HG02970 (cell line): Measurements from ENCODE around the gene CUEDC2.
"Not testable (repeated sequence)": the region's sequence is repeated elsewhere in the genome, so short reads cannot be mapped to it uniquely, and the experiment has no call there.

Experiments
- ATAC-seq: cut with Tn5 transposase; IDR thresholded peaks from one replicate; pipeline ENCODE4 v1.9.1; 2021; ENCODE audit warnings: mild to moderate bottlenecking, moderate library complexity, moderate number of reproducible peaks; ENCODE audit not compliant: unreplicated experiment, low FRiP score

CUEDC2 gene

GRCh38 chr10:102455893-102456471 lies 23.6 kb upstream of the CUEDC2 start:
- ATAC-seq: no peak

DNA sequence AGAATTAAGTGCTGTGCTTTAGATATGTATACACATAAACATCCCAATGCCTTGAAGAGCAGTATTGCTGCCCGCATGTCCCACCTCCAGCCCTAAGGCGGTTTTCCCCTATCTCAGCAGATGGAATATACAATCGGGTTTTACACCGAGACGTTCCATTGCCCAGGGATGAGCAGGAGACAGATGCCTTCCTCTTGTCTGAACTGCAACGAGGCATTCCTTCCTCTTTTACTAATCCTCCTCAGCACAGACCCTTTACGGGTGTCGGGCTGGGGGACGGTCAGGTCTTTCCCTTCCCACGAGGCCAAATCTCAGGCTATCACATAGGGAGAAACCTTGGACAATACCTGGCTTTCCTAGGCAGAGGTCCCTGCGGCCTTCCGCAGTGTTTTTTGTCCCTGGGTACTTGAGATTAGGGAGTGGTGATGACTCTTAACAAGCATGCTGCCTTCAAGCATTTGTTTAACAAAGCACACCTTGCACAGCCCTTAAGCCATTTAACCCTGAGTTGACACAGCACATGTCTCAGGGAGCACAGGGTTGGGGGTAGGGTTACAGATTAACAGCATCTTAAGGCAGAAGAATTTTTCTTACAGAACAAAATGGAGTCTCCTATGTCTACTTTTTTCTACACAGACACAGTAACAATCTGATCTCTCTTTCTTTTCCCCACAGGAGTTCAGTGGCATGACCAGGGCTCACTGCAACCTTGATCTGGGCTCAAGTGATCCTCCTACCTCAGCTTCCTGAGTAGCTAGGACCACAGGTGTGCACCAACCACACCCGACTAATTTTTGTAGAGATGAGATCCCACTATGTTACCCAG lies 22.5 kb upstream of the CUEDC2 start:
- ATAC-seq: not testable (repeated sequence)

GRCh38 chr10:102453502-102453901 lies 21.1 kb upstream of the CUEDC2 start:
- ATAC-seq: no peak

- no peak for ATAC-seq
Observed at GRCh38 chr10:102452672-102453340, 20.4 kb upstream of the CUEDC2 start.

DNA sequence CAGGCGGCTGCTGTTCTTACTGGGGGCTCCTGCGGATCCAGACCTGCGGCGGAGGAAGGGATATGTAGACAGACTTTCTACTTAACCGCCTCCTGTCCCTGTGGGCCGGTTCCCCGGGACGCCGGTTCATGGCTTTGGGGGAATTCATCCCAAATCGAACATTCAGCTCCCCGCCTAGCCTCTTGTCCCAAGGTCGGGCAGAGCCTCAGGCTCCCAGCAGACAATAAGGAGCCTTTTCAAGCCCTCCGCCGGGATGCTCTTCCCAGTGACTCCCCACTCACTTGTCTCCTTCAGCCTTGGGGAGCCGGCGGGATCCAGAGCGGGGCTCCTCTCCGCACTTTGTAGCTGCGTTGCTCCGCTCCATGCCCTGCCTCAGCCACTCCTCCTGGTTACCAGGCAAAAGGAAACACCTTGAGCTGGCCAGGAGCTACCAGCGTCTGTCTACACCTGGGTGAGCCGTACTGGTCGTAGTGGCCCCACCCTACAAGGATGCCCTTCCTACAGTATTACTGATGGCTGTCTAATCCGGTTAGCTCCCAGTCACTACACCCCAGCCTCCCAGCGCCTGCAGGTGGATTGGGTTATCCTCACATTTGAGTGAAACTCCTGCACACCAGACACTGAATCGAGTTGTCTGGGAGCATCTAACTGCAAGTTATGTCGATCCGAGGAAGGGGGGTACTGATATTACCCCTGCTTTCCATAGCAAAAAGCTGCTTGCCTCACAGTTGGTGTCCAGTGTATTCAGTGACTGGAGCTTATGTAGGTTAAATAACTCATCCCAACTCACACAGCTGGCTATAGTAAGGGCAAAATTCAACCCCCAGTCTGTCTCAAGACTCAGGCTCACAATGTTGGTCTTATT lies 19.0 kb upstream of the CUEDC2 start, which contains the start of gene C10orf95:
C10orf95 (minus strand) TSS at position 439 of the 865 bp plus-strand sequence. CDS start 450 bp downstream, outside the sequence.
- no peak for ATAC-seq

GRCh38 chr10:102450374-102451104 lies 18.2 kb upstream of the CUEDC2 start:
- ATAC-seq: peak; percentile 80

GRCh38 chr10:102450124-102450373 lies 17.7 kb upstream of the CUEDC2 start:
- peak; percentile 15 for ATAC-seq

- ATAC-seq: peak; percentile 39
Observed at GRCh38 chr10:102449321-102450123, 17.1 kb upstream of the CUEDC2 start.

DNA sequence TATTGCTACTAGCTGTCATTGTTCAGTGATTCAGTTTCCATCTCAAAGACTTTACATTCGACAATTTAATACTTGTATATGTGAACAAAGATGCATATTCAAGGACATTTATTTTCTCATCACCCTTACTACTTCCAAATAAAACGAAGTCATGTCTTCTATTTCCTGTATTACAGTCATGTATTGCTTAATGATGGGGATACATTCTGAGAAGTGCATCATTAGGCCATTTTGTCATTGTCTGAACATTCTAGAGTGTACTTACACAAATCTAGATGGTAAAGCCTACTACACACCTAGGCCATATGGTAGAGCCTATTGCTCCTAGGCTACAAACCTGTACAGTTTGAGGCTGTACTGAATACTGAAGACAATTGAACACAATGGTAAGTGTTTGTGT lies 12.5 kb upstream of the CUEDC2 start:
- ATAC-seq: no peak

- ATAC-seq: no peak
Observed at GRCh38 chr10:102438374-102438773, 6.0 kb upstream of the CUEDC2 start.

DNA sequence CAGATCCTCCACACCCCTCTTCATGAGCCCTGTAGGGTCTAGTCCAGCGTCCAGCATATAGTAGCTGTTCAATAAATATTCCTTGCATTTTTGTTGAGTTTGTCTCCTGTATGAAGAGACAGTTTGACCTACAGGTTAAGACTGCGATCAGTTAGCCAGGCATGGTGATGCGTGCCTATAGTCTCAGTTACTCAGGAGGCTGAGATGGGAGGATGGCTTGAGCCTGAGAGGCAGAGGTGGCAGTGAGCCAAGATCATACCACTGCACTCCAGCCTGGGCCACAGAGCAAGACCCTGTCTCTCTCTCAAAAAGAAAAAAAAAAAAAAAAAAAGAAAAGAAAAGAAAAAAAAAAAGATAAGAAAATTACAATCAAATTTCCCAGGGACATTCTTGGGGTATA lies 5.1 kb upstream of the CUEDC2 start:
- no peak for ATAC-seq

DNA sequence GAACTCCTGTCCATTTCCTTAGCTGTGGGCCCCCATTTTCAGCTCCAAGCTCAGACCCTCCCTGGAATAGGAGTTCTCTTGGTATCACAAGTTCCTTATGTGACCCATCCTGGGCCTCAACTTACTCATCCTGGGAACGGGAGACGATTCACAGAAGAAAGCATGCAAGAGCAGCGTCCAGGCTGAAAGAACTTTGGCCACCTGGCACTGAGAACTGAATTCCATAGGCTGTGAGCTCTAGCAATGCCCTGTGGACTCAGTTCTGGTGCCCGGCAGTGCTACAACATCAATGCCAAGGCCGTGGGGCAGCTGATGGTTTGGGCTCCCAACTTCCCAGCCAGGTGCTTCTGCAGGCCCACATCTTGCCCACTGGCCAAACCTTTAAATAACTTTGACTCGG lies 3.9 kb upstream of the CUEDC2 start:
- ATAC-seq: no peak

DNA sequence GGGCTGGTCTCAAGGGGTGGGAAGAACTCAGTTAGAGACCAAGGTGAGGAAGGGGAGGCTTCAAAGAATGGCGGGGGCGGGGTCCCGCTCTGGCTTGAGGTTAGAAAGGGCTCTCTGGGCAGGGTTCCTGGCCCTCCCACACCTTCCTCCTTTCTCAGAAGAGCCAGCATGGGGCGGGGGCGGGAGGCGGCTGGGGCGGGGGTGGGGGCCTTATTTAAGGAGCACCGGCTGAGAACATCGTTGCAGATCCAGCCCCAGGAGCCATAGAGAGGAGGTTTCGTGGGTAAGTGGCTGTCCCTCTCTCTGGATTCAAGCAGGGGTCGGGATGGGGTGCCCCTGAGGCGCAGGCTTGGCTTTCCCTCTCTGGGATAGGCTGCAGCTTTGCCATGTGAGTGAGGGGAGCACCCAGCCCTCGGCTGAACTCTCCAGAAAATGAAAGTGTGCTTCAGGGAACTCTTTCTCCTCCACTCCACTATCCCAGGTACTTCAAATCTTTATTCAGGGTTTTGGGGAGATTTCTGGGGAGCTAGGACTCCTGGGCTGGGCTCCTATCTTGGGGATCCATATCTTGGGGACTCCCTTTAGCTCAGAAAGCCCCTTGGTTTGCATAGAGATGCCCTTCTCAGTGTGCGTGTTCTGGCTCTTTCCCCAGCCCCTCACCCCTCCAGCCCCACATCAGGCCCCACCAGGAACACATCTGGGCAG lies 3.3 kb upstream of the CUEDC2 start:
- ATAC-seq: no peak

- ATAC-seq: no peak
Observed at GRCh38 chr10:102435133-102435497, 2.7 kb upstream of the CUEDC2 start.

GRCh38 chr10:102434394-102435132 lies 2.2 kb upstream of the CUEDC2 start:
- ATAC-seq: no peak

- no peak for ATAC-seq
Observed at GRCh38 chr10:102433619-102434046, 1.3 kb upstream of the CUEDC2 start.

DNA sequence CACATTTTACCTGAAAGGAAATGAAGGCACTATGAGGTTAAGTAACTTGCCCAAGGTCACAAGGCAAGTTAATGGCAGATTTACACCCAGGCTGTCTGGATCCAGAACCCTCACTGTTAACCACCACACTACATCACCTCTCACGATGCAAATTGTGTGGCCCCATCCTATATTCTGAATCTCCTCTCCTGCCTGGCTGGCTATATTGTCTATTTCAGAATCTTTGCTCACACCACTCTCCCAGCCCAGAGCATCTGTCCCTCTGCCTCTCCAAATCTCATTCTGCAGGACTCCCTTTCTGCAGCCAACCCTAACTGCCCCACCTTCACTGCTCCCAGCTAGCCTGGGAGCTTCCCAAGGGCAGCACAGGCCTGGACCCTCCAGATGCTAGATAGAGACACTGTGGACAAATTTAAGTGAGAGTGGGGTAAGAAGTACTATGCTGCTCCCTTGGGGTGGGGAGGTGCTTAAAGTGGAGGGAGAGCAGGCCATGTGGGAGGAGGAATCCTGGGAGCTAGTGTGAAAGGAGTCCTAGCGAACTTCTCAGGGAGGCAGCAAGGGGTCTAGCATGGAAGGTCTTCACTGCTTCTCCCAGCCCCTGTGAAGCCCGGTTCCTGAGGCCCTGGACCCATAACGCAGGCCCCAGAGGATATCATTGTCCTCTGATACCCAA lies 786 bp downstream of the CUEDC2 start:
- no peak for ATAC-seq

DNA sequence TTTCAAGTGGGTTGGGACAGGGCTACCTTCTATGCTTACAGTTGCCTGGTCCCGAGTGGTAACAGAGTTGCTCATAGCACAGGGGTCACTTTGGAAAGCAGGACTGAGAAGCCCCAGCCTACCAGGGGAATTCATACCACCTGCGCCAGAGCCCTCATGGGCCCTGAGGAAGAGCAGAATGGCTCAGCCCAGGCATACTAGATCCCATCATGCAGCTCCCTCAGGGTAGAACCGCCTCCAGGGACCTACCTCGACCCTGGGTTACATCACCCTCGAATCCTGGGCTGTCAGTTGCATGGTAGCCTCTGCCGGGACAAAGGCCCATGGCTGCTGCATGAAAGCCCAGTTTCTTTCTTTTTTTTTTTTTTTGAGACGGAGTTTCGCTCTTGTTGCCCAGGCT lies 2.9 kb downstream of the CUEDC2 start:
- no peak for ATAC-seq
